Lung (tissue), 12 donors: Measurements from ENCODE around the gene SETBP1. TPM values are rescaled to one million over a fixed set of nuclear protein-coding genes. Genes with fewer than 3 reads are reported as not detected.

Experiments
- ATAC-seq: fragments of 200-7000 bp; cut with Tn5 transposase; one replicate; pipeline ENCODE4 v1.9.1; 2020; ENCODE audit warnings: moderate number of reproducible peaks; ENCODE audit not compliant: insufficient read depth, low FRiP score
- DNase-seq, 3 donors: peaks; one replicate each; pipeline ENCODE4 v3.0.0-alpha.2; 2013 to 2017
- H3K27ac ChIP-seq, 2 donors: one replicate each; pipeline ENCODE4 v1.5.1; 2013; ENCODE audit warnings: mild to moderate bottlenecking in 2 of 2, moderate library complexity in 2 of 2, control low read depth in 1 of 2, inconsistent platforms in 1 of 2, low read depth in 1 of 2, low read length in 1 of 2
- H3K27me3 ChIP-seq, 3 donors: one replicate each; pipeline ENCODE4 v1.5.1; 2013; ENCODE audit warnings: low read length in 2 of 3; ENCODE audit not compliant: control insufficient read depth in 3 of 3, insufficient read depth in 3 of 3
- H3K36me3 ChIP-seq, 4 donors: one replicate each; pipeline ENCODE4 v1.5.1; 2013; ENCODE audit warnings: low read length in 4 of 4, mild to moderate bottlenecking in 1 of 4, moderate library complexity in 1 of 4; ENCODE audit not compliant: control insufficient read depth in 4 of 4, insufficient read depth in 4 of 4
- H3K4me1 ChIP-seq, 5 donors: one replicate each; pipeline ENCODE4 v1.5.1; 2013; ENCODE audit warnings: low read length in 5 of 5, mild to moderate bottlenecking in 2 of 5, moderate library complexity in 1 of 5; ENCODE audit not compliant: control insufficient read depth in 5 of 5, insufficient read depth in 5 of 5
- H3K4me3 ChIP-seq: one replicate; pipeline ENCODE4 v1.5.1; 2013; ENCODE audit warnings: mild to moderate bottlenecking, control low read depth, moderate library complexity
- H3K9ac ChIP-seq, 2 donors: one replicate each; pipeline ENCODE4 v1.5.1; 2013; ENCODE audit warnings: low read length in 2 of 2, control low read depth in 1 of 2; ENCODE audit not compliant: insufficient read depth in 1 of 2
- H3K9me3 ChIP-seq, 4 donors: one replicate each; pipeline ENCODE4 v1.5.1; 2013; ENCODE audit warnings: low read length in 3 of 4, mild to moderate bottlenecking in 1 of 4, moderate library complexity in 1 of 4; ENCODE audit not compliant: control insufficient read depth in 4 of 4, insufficient read depth in 3 of 4
- CTCF ChIP-seq: IDR thresholded peaks from 2 replicates; pipeline ENCODE4 v1.5.1; 2012; ENCODE audit warnings: mild to moderate bottlenecking; ENCODE audit errors: control extremely low read depth, extremely low read depth
- WGBS, 2 donors: extraction: QIAGEN DNeasy Blood & Tissue Kit; methylation state at CpG; one replicate each; pipeline ENCODE4 v1.1.7; 2013; 5-methylcytosine and 5-hydroxymethylcytosine counted together
- polyA plus RNA-seq, 2 donors: library from polyadenylated mRNA; stranded (reverse); fragments of 200-250 nt; gene quantifications; one replicate each; pipeline ENCODE4 v1.2.1, GENCODE V29; 2013
- total RNA-seq, 2 donors: library from RNA; depleted of rRNA in 1 of 2; stranded (reverse); fragments of >200 nt in 1 of 2; gene quantifications; one replicate each; pipeline ENCODE4 v1.2.1, GENCODE V29; 2014 to 2021
- donor health status: control.
- donor health status: control.
- donor health status: Bipolar disorder and iron deficiency.
- donor health status: healthy.
- donor health status: DM: yes; HTN: yes; CAD: no.

SETBP1 gene
- total and polyA plus RNA-seq, 4 donors: 1.6 to 43.8 (median 16.6) TPM

GRCh38 chr18:44726059-44726421 lies 45.4 kb downstream of the SETBP1 start:
- no peak for TF ChIP-seq CTCF
- peaks cover 0 to 18% (median 6%) of the 10 kb centered on the region in 5 donors for H3K4me1 ChIP-seq
- peaks cover 0 to 5% (median 0%) of the 10 kb centered on the region in 4 donors for H3K36me3 ChIP-seq
- no peaks in the 10 kb centered on the region for H3K9me3 ChIP-seq
- ATAC-seq: no peak
- DNase-seq: no peak
- no peak overlapping the region for H3K9ac ChIP-seq
- no peaks in the 10 kb centered on the region for H3K27me3 ChIP-seq
- H3K4me3 ChIP-seq: no peak overlapping the region
- peak overlapping the region in 1 of 2 donors; percentile 69 for H3K27ac ChIP-seq

GRCh38 chr18:44727291-44727690 lies 46.6 kb downstream of the SETBP1 start:
- Histone ChIP-seq H3K9ac (no peak overlapping the region), H3K27ac (peak overlapping the region in 1 of 2 donors; percentile 35), H3K4me3 (no peak overlapping the region), H3K4me1 (peaks cover 0 to 18% (median 6%) of the 10 kb centered on the region in 5 donors), H3K27me3 (no peaks in the 10 kb centered on the region), H3K9me3 (no peaks in the 10 kb centered on the region), H3K36me3 (peaks cover 0 to 5% (median 0%) of the 10 kb centered on the region in 4 donors)
- DNase-seq (no peak), ATAC-seq (no peak)
- WGBS, 2 donors: 87 to 90% methylated on average over 4 of the region's 4 CpGs
- no peak for TF ChIP-seq CTCF

GRCh38 chr18:44729631-44730101 lies 49.0 kb downstream of the SETBP1 start:
- Histone ChIP-seq H3K27ac (no peak overlapping the region), H3K9me3 (no peaks in the 10 kb centered on the region), H3K27me3 (no peaks in the 10 kb centered on the region), H3K36me3 (peaks cover 0 to 12% (median 0%) of the 10 kb centered on the region in 4 donors), H3K4me3 (no peak overlapping the region), H3K4me1 (peaks cover 0 to 13% (median 5%) of the 10 kb centered on the region in 5 donors), H3K9ac (no peak overlapping the region)
- no peak for DNase-seq
- ATAC-seq: no peak
- 65 to 83% methylated on average over 5 of the region's 5 CpGs for WGBS, 2 donors
- TF ChIP-seq CTCF: no peak
